Trophoblast cell (in vitro differentiated cells and primary cell): Measurements from ENCODE around the gene SLC2A6.

Experiments
- DNase-seq, 2 donors: peaks; one replicate each; pipeline ENCODE4 v3.0.0-alpha.2; 2016
- H2AFZ ChIP-seq: 2 replicates; pipeline ENCODE4 v1.6.1; 2013; ENCODE audit warnings: low read length, moderate library complexity, mild to moderate bottlenecking; ENCODE audit not compliant: insufficient read depth, poor library complexity
- H2AK5ac ChIP-seq: 2 replicates; pipeline ENCODE4 v1.6.1; 2013; ENCODE audit warnings: mild to moderate bottlenecking, low read length
- H2BK120ac ChIP-seq: 2 replicates; pipeline ENCODE4 v1.6.1; 2013; ENCODE audit warnings: low read length, mild to moderate bottlenecking, moderate library complexity; ENCODE audit not compliant: insufficient read depth, poor library complexity
- H2BK12ac ChIP-seq: 2 replicates; pipeline ENCODE4 v1.6.1; 2013; ENCODE audit warnings: mild to moderate bottlenecking, low read length, moderate library complexity
- H2BK5ac ChIP-seq: 2 replicates; pipeline ENCODE4 v1.6.1; 2013; ENCODE audit warnings: low read length, low read depth, moderate library complexity, mild to moderate bottlenecking; ENCODE audit not compliant: poor library complexity
- H3K14ac ChIP-seq: 2 replicates; pipeline ENCODE4 v1.6.1; 2013; ENCODE audit warnings: mild to moderate bottlenecking, low read length
- H3K18ac ChIP-seq: 2 replicates; pipeline ENCODE4 v1.6.1; 2013; ENCODE audit warnings: mild to moderate bottlenecking, low read length
- H3K23ac ChIP-seq: 2 replicates; pipeline ENCODE4 v1.6.1; 2013; ENCODE audit warnings: low read length
- H3K27ac ChIP-seq: 2 replicates; pipeline ENCODE4 v1.5.1; 2013; ENCODE audit warnings: low read depth, mild to moderate bottlenecking, inconsistent platforms, low read length, moderate library complexity
- H3K27me3 ChIP-seq: 2 replicates; pipeline ENCODE4 v1.6.1; 2013; ENCODE audit warnings: inconsistent platforms, mild to moderate bottlenecking, low read length, moderate library complexity; ENCODE audit not compliant: insufficient read depth
- H3K36me3 ChIP-seq, 2 experiments: 1 replicate in 1 of 2; 2 replicates in 1 of 2; pipeline ENCODE4 v1.6.1; 2013; ENCODE audit warnings: low read length in 2 of 2, mild to moderate bottlenecking in 2 of 2, moderate library complexity in 1 of 2; ENCODE audit not compliant: insufficient read depth in 2 of 2, control insufficient read depth in 1 of 2
- H3K4ac ChIP-seq: 2 replicates; pipeline ENCODE4 v1.6.1; 2013; ENCODE audit warnings: low read depth, mild to moderate bottlenecking, low read length, moderate library complexity
- H3K4me1 ChIP-seq, 2 experiments: 1 replicate in 1 of 2; 2 replicates in 1 of 2; pipeline ENCODE4 v1.6.1; 2013; ENCODE audit warnings: low read length in 2 of 2, mild to moderate bottlenecking in 2 of 2, moderate library complexity in 1 of 2; ENCODE audit not compliant: insufficient read depth in 2 of 2, control insufficient read depth in 1 of 2
- H3K4me2 ChIP-seq: 2 replicates; pipeline ENCODE4 v1.6.1; 2013; ENCODE audit warnings: inconsistent platforms, mild to moderate bottlenecking, low read length, moderate library complexity
- H3K4me3 ChIP-seq: 2 replicates; pipeline ENCODE4 v1.5.1; 2013; ENCODE audit warnings: mild to moderate bottlenecking, low read depth, low read length, inconsistent platforms
- H3K79me1 ChIP-seq: one replicate; pipeline ENCODE4 v1.6.1; 2013; ENCODE audit warnings: low read length
- H3K79me2 ChIP-seq: 2 replicates; pipeline ENCODE4 v1.6.1; 2013; ENCODE audit warnings: low read length, mild to moderate bottlenecking; ENCODE audit not compliant: control insufficient read depth, insufficient read depth, poor library complexity
- H3K9ac ChIP-seq: 2 replicates; pipeline ENCODE4 v1.6.1; 2013; ENCODE audit warnings: mild to moderate bottlenecking, low read length
- H3K9me3 ChIP-seq: 2 replicates; pipeline ENCODE4 v1.6.1; 2013; ENCODE audit warnings: low read depth, mild to moderate bottlenecking, control low read depth, inconsistent platforms, low read length; ENCODE audit not compliant: insufficient read depth
- H4K12ac ChIP-seq: 2 replicates; pipeline ENCODE4 v1.6.1; 2013; ENCODE audit warnings: low read depth, mild to moderate bottlenecking, low read length, moderate library complexity
- H4K8ac ChIP-seq: 2 replicates; pipeline ENCODE4 v1.6.1; 2013; ENCODE audit warnings: low read depth, mild to moderate bottlenecking, low read length, moderate library complexity
- H4K91ac ChIP-seq: one replicate; pipeline ENCODE4 v1.6.1; 2013; ENCODE audit warnings: low read depth, mild to moderate bottlenecking, low read length, moderate library complexity
- WGBS: extraction: QIAGEN DNeasy Blood & Tissue Kit; methylation state at CpG from one replicate; pipeline ENCODE4 v1.1.7; 2013; ENCODE audit warnings: missing lambda C conversion rate; ENCODE audit not compliant: insufficient read length, insufficient coverage; ENCODE audit errors: extremely low coverage; 5-methylcytosine and 5-hydroxymethylcytosine counted together

The SLC2A6 gene

DNA sequence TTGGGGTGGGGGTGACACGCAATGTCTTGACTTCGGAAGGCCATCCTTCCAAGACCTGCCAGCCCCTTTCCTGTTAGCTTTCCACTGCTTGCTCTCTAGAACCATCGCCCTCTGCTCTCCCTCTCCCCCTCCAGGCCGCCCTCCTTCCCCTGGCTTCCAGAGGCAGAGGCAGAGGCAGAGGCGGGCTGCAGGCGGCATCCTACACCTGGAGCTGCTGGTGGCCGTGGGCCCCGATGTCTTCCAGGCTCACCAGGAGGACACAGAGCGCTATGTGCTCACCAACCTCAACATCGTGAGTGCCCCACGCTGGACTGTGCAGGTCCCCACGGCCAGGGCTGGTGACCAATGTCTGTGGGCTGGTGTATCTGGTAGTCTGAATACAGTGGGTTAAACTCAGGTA is 54.7 kb downstream of the SLC2A6 start:
- Histone ChIP-seq H4K91ac (no peak overlapping the region), H3K18ac (no peak overlapping the region), H3K36me3 (no peaks in the 10 kb centered on the region), H3K79me2 (no peaks in the 10 kb centered on the region), H3K9me3 (peaks cover 6% of the 10 kb centered on the region), H4K8ac (no peak overlapping the region), H3K9ac (no peak overlapping the region), H2BK12ac (no peak overlapping the region), H2BK5ac (no peak overlapping the region), H3K79me1 (no peaks in the 10 kb centered on the region), H3K27ac (no peak overlapping the region), H3K14ac (no peak overlapping the region), H4K12ac (no peak overlapping the region), H3K4me1 (peaks cover 0 to 2% of the 10 kb centered on the region in 2 experiments), H3K4me2 (no peak overlapping the region), H2AK5ac (no peak overlapping the region), H3K27me3 (no peaks in the 10 kb centered on the region), H2AFZ (no peak overlapping the region), H3K4me3 (no peak overlapping the region), H2BK120ac (no peak overlapping the region), H3K23ac (no peak overlapping the region), H3K4ac (no peak overlapping the region)
- DNase-seq, result no peak
- WGBS, result no CpG with 5 or more reads among the region's 12 CpGs

DNA sequence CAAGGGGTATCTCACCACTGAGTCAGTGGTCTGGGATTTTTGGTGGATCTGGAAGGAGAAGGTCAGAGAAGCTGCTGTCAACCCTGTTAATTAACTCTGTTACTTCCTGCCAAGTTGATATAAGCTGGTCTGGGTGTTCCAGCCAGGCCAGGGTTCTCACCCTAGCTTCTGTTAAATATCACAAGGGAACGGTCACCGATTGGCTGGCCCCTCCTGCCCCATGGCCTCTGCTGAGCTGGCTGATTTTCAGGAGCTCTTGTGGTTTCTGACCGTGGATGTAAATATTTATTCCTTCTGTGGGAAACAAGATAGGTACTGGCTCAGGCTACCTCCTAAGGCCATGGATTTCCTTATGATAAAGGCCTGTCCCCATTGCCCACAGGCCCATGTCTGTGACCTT is 55.7 kb downstream of the SLC2A6 start:
- H3K27ac ChIP-seq, result no peak overlapping the region
- no peaks in the 10 kb centered on the region for H3K36me3 ChIP-seq
- no peak overlapping the region for H3K23ac ChIP-seq
- no peak for DNase-seq
- H3K79me2 ChIP-seq, result peaks cover 1% of the 10 kb centered on the region
- H4K12ac ChIP-seq, result no peak overlapping the region
- H3K4me3 ChIP-seq, result no peak overlapping the region
- no peak overlapping the region for H2BK120ac ChIP-seq
- H3K4me1 ChIP-seq, result peaks cover 0 to under 1% of the 10 kb centered on the region in 2 experiments
- H3K14ac ChIP-seq, result no peak overlapping the region
- H3K9ac ChIP-seq, result no peak overlapping the region
- H2AK5ac ChIP-seq, result no peak overlapping the region
- H2BK12ac ChIP-seq, result no peak overlapping the region
- H3K27me3 ChIP-seq, result no peaks in the 10 kb centered on the region
- no peak overlapping the region for H2BK5ac ChIP-seq
- H3K79me1 ChIP-seq, result peaks cover 1% of the 10 kb centered on the region
- no peak overlapping the region for H4K91ac ChIP-seq
- H4K8ac ChIP-seq, result no peak overlapping the region
- H3K18ac ChIP-seq, result no peak overlapping the region
- H3K4me2 ChIP-seq, result no peak overlapping the region
- H3K9me3 ChIP-seq, result peaks cover 5% of the 10 kb centered on the region
- H3K4ac ChIP-seq, result no peak overlapping the region
- H2AFZ ChIP-seq, result no peak overlapping the region
- no CpG with 5 or more reads among the region's 3 CpGs for WGBS

- no peaks in the 10 kb centered on the region for H3K9me3 ChIP-seq
- H3K36me3 ChIP-seq, result no peaks in the 10 kb centered on the region
- H2BK5ac ChIP-seq, result no peak within 1 kb of the TSS
- no peak within 1 kb of the TSS for H2AFZ ChIP-seq
- no peak within 1 kb of the TSS for H2BK12ac ChIP-seq
- H3K4me1 ChIP-seq, result peaks cover 2 to 3% of the 10 kb centered on the region in 2 experiments
- no peak within 1 kb of the TSS for H2BK120ac ChIP-seq
- no peak within 1 kb of the TSS for H3K23ac ChIP-seq
- no peak within 1 kb of the TSS for H3K14ac ChIP-seq
- no peak within 1 kb of the TSS for H3K4me2 ChIP-seq
- H3K79me1 ChIP-seq, result peaks cover 8% of the 10 kb centered on the region
- no peak within 1 kb of the TSS for H3K9ac ChIP-seq
- no peak within 1 kb of the TSS for H3K27ac ChIP-seq
- H4K91ac ChIP-seq, result no peak within 1 kb of the TSS
- H3K18ac ChIP-seq, result no peak within 1 kb of the TSS
- H3K27me3 ChIP-seq, result no peaks in the 10 kb centered on the region
- H3K4me3 ChIP-seq, result no peak within 1 kb of the TSS
- no peak within 1 kb of the TSS for H4K8ac ChIP-seq
- H4K12ac ChIP-seq, result no peak within 1 kb of the TSS
- DNase-seq, result no peak
- peaks cover 9% of the 10 kb centered on the region for H3K79me2 ChIP-seq
- no peak within 1 kb of the TSS for H3K4ac ChIP-seq
- H2AK5ac ChIP-seq, result no peak within 1 kb of the TSS
- WGBS, result no CpG with 5 or more reads among the region's 23 CpGs
These were observed 57.0 kb downstream of the SLC2A6 start, which contains the start of gene ADAMTS13 for GRCh38 chr9:133421615-133422542. ADAMTS13 (plus strand) TSS chr9:133422367; CDS start chr9:133422444, 77 bp downstream.
